GM21381 (cell line): ENCODE data around the gene ZC3H18.

Experiments used
- ATAC-seq: cut with Tn5 transposase; IDR thresholded peaks from one replicate; pipeline ENCODE4 v1.9.1; 2021; ENCODE audit warnings: mild to moderate bottlenecking, moderate library complexity; ENCODE audit not compliant: unreplicated experiment

ZC3H18 gene

DNA sequence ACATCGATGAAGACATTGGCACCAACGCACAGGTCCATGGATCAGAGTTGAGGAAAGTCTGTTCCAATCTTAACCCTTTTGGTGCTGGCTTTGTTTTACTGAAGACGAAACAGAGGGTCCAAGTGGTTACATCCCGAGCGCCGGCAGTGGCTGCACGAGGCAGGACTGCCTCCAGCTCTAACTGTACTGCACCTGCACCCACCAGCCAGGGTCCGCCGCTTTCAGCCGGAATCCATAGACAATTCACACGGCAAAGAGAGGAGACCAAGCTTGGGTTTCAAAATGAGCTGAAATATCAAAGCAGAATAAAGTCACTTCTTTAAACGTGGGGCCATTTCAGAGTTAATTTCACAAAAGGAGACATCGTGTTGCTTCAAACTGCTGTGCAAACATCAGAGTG is 21.2 kb upstream of the ZC3H18 start:
- no peak for ATAC-seq

DNA sequence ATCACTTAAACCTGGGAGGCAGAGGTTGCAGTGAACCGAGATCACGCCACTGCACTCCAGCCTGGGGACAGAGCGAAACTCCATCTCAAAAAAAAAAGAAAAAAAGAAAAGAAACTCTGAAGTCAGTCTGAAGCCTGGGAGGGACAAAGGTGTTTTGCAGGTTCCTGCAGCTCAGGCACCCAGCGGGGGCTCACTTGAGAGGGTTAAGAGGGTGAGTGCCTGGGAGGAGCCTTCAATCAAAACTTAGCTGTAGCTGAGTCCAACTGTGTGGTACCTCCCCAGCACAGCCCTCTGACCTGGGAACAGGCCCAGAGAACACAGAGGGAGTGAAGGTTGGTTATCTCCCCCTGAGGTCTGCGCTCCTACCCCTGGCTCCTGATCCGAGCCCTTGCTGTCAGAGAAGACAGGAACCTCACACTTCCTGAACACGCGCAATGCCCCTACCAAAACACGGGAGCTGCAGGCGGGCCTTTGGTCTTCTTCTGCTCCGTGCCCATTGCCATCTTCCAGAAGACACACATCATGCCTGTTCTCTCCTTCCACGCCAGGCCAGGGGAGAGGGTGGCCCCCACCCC is 20.4 kb upstream of the ZC3H18 start:
- no peak for ATAC-seq

DNA sequence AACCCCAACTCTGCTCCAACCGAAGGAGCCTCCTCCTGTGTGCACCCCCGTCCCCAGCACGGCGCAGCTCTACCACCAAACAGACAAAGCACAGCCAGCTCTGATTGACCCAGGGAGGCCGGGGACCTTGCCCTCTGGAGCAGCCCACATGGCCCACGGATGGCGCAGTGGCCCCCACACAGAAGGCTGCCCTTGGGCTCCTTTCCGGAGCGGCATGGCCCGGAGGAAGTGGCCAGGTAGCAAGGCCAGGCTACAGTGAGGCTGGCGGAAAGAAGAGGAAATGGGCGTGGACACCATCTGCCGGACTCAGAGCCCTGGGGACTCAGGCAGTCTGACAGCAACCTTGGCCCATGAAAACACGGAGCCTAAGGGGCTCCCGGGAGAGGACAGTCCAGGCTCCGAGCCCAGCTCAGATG is 19.9 kb upstream of the ZC3H18 start:
- no peak for ATAC-seq

DNA sequence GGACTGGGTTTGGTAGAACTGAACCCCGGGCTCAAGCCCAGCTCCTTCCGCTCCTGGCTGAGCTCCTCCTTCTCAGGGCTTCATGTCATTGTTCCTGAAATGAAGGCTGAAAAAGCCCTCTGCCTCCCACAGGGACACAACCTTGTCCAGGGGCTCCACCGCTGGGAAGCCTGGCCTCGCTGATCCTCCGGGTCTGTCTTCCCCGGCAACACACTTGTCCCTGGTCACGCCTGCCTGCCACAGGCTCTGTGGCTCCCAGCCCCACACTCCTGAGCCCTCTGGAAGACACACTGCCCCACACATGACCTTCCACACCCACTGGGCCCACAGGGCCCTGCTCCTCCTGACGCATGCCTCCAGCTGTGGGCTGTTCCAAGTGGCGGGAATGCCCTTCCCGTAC is 18.0 kb upstream of the ZC3H18 start:
- no peak for ATAC-seq

DNA sequence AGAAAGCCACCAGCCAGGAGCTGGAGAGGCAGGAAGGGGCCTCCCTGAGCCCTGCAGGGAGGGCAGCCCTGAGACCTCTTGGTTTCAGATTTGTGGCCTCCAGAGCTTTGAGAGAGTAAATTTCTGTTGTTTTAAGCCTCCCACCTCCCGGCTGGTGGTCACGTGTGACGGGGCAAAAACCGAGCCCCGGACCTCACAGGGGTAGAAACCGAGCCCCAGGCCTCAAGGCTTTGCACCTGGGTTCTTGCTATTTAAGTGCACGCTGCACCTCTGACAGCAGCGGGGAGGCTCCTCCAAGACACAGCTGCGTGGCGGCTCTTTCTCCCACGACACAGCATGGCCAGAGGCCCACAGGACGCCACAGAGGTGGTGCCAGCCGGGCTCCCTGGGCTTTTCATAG is 17.4 kb upstream of the ZC3H18 start:
- no peak for ATAC-seq

DNA sequence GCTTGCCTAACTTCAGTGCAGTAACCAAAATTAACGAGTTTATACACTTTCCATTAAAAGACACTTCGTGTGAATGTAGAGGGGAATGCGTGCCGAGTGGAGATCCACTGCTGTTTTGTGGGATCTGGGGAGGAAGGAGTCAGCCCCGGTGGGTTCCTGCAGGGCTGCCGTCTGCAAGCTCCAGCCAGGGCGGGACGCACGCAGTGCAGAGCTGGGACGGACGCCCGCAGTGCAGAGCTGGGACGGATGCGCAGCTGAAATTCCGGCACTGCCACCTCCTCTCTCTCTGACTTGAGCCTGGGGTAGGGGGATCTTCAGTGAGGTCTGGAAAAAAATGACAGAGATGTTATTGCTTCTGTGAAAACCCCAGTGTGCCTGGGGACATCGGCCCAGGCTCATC is 16.5 kb upstream of the ZC3H18 start:
- ATAC-seq = no peak

DNA sequence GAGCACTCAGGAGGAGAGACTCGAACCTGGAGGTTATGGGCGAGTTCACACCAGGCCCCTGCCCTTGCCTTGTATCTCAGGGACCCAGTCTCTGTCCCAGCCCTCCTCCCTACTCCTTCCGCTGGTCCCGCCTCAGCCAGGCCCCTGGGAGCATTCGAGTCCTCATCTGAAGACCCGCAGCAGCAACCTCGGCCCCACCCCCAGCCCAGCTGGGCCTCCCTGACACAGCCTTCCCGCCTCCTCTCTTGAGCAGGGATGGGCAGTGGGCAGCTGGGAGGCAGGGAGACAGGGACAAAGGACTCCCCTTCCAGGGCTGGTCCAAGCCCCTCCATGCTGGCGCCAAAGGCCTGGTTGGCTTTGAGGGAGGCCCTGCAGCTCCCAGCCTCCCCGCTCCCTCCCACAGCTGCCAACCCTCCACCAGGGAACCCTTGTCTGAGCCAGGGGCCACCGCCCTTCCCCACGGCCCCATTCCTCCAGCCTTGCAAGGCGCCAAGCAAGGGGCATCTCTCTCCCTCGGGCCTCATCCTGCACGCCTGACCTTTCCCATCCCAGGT is 15.4 kb upstream of the ZC3H18 start:
- no peak for ATAC-seq

DNA sequence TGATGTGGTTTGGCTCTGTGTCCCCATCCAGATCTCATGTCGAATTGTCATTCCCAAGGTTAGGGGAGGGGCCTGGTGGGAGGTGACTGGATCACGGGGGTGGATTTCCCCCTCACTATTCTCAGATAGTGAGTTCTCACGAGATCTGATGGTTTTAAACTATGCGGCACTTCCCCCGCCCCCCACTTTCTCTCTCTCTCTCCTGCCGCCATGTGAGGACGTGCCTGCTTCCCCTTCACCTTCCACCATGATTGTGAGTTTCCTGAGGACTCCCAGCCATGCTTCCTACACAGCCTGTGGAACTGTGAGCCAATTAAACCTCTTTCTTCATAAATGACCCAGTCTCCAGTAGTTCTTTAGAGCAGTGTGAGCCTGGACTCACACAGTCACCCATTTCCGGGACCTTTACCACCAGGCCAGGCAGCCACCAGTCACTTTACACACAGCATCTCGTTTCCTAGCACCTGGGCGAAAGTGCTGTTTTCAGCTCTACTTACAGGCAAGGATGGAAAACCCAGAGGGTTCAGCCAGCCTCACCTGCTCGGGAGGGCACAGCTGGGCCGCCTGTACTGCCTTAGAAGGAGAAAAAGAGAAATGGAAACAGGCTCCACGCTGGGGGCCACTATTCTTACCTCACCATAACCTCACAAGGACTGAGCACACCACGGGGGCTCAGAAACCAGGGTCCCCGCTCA is 13.8 kb upstream of the ZC3H18 start:
- no peak for ATAC-seq

DNA sequence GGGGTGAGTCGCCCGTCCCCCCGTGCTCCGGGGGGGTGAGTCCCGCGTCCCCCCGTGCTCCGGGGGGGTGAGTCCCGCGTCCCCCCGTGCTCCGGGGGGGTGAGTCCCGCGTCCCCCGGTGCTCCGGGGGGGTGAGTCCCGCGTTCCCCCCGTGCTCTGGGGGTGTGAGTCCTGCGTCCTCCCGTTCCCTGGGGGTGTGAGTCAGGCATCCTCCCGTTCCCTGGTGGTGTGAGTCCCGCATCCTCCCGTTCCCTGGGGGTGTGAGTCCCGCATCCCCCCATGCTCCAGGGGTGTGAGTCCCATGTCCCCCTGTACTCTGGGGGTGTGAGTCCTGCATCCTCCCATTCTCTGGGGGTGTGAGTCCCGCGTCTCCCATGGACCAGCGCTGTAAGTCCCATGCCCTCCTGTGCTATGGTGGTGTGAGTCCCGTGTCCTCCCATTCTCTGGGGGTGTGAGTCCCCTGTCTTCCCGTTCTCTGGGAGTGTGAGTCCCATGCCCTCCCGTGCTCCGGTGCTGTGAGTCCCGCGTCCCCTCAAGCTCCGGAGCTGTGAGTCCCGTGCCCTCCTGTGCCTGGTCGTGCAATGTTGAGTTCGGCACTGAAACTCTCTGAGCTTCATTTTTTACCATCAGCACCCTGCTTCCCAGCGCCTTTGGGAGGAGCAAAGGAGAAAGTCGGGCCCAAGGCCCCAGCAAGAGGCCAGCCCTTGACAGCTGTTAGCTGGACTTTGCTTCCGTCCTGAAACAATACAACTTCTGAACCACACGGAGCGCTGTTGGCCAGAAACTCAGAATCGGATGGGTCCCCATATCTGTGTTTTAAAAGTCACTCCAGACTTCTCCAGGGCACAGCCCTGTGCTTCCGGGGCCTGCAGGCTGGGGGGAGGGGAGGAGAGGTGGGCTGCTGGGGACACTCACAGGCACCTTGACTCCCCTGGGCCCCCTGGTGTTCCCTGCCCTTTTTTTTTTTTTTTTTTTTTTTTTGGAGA is 11.5 kb upstream of the ZC3H18 start:
- ATAC-seq = no peak

DNA sequence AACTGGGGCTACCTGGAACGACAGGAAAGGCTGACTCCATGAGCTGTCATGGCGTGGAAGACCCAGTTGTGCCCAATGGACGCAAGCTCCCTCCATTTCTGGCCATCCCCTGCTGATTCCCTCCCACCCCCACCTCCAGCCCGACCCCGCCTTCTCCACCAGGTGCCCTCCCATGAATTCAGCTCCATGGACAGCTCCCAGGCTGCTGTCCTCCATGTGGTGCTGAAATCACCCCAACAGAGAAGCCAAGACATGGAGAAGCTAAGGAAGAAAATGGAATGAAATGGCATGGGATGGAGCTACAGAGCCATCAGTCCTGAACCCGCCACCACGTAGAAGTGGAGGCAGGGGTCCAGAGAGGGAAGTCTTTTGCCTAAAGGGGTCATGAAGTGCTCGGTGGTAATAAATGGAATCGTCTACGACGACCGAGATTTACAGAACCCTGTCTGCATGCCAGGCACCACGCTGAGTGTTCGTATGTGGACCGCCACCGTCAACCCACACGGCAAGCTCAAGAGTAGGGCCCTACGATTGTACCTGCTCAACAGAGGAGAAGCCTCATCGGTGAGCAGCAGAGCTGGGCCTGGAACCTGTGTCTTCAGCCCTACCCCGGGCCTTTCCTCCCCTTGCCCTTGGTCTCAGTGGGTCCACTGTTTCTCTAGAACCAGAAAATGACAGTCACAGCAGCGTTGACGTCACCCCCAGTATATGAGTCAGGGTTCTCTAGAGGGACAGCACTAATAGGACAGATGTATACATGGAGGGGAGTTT is 9.3 kb upstream of the ZC3H18 start:
- ATAC-seq = no peak

DNA sequence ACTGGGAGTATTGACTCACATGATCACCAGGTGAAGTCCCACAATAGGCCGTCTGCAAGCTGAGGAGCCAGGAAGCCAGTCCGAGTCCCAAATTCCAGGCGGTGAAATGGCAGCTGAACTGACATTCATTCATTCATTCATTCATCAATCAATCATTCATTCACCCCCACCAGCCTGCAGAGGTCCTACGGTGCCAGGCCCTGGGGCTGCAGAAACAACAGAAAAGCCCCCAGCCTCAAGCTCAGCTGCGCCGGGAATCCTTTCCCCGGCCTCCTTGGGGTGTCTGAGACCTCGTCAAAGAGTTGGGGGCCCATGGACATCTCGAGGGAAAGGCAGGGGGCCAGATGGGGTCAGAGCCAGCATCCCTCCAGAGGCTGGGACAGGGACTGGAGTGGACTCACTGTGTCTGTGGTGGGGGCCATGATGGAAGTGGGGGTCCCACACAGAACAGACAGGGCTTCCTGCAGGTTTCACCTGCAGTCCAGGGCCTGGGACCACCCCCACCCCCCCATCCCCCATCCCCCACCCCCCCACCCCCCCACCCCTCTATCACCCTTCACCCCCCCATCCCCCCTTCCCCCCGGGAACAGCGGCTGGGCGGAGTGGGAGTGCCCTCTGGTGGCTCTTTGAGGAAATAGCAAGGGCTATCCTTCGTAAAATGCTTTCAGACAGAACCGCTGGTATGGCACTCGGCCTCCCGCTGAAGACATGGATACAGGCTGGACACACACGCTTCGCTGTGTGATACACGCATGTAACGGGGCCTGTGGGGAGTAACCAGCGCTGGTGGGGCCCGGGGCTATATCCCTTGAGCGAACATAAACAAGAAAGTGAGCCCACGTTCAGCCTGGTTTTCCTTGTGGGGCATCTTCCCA is 8.5 kb upstream of the ZC3H18 start:
- no peak for ATAC-seq

DNA sequence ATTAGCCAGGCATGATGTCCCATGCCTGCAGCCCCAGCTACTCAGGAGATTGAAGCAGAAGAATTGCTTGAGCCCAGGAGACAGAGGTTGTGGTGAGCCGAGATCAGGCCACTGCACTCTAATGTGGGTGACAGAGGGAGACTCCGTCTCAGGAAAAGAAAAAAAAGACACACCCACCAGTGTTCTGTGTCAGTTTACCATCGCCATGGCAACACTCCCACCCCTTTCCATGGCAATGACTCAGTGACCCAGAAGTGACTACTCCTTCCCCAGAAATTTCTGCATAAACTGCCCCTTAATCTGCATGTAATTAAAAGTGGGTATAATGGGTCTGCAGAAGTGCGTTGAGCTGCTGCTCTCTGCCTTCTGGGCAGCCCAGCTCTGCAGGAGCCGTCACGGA is 4.0 kb upstream of the ZC3H18 start:
- ATAC-seq = no peak

DNA sequence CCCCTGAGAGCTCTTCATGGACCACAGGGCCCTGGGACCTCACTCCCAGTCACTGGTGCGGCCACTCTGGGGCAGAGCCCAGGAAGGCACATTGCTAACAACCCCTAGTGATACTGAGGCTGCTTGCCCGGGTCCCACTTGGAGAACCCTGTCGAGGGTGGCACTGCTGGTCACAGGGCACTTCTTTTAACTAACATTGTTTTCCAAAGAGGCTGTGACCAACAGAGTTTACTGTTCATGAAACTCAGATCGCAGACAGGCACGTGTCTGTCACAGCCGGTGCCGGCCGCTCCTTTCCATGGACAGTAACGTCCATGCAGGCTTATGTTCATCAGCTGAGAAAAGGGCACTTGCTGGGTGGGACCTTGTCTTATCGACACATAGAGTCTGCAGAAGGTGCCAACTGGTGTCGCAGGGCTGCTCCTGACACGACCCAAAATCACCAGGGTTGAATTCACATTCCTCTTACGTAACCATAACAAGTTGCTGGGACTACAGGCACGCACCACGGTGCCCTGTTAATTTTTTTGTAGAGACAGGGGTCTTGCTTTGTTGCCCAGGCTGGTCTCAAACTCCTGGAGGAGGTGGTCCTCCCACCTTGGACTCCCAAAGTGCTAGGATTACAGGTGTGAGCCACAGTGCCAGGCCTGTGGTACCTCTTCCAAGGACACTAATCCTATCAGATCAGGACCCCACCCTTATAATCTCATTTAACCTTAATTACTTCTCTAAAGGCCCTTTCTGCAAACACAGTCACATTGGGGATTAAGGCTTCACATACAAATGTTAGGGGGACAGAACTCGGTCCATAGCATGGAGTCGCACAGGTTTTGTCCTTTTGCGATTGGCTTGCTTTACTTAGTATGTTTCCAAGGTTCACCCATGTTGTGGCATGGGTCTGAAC is 1.2 kb upstream of the ZC3H18 start:
- no peak for ATAC-seq

DNA sequence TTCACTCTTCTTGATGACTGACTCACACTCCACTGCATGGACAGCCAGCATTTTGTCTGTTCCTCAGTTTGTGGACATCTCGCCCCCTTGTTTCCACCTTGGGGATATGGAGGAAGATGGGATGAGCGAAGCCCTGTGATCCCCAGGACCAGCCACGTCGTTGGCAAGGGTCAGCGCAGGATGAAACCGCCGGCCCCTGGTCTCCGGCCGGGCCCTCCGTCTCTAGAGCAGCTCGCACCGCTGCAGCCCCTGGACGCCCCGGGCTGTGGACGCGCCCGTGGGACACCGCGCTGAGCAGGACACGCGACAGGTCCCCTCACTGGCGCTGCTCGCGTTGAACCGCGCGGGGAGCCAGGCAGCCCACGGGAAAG is 604 bp upstream of the ZC3H18 start:
- ATAC-seq = peak; percentile 14

DNA sequence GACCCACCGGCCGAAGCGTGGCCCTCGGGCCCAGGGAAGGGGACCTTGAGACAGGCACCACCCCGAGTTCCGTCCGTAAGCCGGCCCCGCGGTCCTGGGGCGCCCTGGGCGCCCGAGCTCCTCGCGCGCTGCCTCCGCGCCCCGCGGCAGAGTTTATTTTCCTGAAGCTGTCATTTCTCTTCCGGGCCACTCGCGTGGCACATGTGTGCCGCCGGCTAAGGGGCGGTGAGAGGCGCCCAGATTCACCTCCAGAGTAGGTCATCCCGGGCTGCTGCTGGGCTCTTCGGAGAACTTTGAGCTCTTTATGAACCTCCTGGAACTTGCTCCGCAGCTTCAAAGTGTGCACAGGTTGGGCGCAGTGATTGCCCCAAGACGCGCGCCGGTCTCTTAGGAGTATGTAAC is 489 bp downstream of the ZC3H18 start:
- ATAC-seq = no peak

DNA sequence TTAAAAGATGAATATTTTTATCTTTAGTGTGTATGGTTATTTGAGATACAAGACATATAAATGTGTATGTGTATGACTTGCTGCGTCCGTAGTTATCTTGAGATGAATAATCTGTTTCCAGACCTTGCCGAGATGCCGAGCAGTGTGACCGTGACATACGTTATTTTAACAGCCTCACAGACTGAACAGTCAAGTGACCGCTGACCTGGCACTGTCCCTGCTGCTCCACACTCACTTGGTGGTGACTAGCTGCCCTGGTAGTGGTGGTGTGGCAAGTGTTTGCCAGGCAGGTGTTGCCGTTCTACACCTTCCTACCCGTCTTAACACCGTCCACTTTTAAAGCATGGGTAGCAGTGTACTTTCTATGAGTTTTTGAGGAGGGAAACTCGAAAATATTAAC is 5.0 kb downstream of the ZC3H18 start:
- ATAC-seq = no peak

DNA sequence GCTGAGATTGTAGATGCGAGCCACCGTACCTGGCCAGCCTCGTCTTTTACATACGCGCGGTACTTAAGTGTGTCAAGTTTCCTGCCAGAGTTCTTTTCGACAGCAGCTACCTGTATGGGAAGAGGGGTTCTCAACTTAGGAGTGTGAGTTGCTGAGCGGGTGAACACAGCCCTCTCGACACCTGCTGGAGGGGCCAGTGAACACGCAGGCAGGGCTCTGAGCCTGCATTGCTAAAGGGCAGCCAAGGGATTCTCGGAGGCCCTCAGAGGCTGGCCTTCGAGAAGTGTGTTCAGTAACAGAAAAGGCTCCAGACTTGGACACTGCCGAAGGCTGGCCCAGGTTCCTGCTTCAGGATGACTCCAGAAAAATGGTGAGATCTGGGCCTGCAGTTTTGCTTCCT is 6.1 kb downstream of the ZC3H18 start:
- ATAC-seq = no peak

DNA sequence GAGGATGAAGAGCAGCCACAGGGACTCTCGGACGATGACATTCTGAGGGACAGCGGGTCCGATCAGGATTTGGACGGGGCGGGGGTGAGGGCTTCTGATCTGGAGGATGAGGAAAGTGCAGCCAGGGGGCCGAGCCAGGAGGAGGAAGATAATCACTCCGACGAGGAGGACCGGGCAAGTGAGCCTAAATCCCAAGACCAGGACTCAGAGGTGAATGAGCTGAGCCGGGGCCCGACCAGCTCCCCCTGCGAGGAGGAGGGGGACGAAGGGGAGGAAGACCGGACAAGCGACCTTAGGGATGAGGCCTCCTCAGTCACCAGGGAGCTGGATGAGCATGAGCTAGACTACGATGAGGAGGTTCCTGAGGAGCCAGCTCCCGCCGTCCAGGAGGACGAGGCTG is 7.0 kb downstream of the ZC3H18 start:
- ATAC-seq = no peak
